ENCODE results near the gene TLCD5. TPM values are rescaled to one million over a fixed set of nuclear protein-coding genes. Genes with fewer than 3 reads are reported as not detected.

The TLCD5 gene
- polyA plus RNA-seq (2.7 to 4.0 TPM (median 3.7 TPM) in 3 replicates), polyA minus RNA-seq (0.49 to 2.4 TPM (median 2.4 TPM) in 3 replicates)
- polyA plus RNA-seq (2011; ENCODE audit: low read depth), result 0.50 TPM
- polyA plus RNA-seq (2011; cell fraction: cytosol; rRNA removed), result 2.5 and 2.7 TPM in 2 replicates
- polyA plus RNA-seq (2011; cell fraction: nucleus; rRNA removed), result 5.7 and 6.9 TPM in 2 replicates
- 1.7 and 2.0 TPM in 2 replicates for polyA plus RNA-seq (2012; ENCODE audit: low replicate concordance)
- polyA minus RNA-seq (2011; cell fraction: cytosol; rRNA and poly(A)+ RNA removed), result 0.96 TPM
- polyA minus RNA-seq (2011; cell fraction: nucleus; rRNA and poly(A)+ RNA removed), result 1.2 and 2.6 TPM in 2 replicates

DNA sequence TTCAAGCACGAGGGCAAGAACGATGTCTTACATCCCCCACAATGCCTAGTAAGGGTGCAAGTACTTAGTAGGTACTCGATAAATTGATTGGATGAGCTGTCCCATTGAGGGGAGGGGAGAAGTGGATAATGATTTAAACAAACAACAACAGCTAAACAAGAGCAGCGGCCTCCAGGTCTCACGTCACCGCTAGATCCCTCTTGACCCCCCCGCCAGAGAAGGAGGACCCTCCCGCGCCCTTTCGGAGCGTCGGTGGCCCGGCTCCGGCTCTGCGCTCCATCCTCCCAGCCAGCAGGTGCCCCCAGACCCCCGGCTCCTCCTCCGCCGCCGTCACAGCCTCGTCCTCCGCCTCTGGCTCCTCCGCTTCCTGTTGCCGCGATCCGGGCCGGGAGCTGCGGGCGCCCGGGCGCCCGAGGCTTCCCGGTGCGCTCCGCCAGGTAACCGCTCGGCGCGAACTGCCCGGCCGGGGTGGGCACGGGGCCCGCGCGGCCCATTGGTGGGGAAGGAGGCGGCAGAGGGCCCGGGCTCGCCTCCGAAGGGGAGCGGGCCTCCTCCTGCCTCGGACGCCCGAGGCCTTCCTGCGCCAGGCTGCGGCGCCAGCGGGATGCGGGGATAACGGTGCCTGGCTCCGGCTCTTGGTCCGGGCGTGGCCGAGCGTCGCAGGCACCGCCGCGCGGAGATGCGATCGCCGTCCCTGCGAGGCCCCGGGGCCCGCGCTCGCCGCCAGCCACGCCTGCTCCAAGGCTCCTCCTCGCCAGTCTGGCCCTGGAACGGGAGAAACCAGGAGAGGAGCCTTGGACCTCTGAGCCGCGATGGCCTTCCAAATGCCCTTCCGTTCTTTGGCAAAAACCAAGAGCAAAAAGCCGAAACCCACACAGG is at the start of gene TLCD5:
Gene TLCD5 (plus strand): TSS at position 368 of the 879 bp plus-strand sequence. CDS start 2,143 bp downstream, outside the sequence.
- H3K79me2 ChIP-seq (ENCODE audit: control insufficient read depth, insufficient read depth, low read length), result no peaks in the 10 kb centered on the region
- H3K27ac ChIP-seq (ENCODE audit: control insufficient read depth, insufficient read depth, low read length), result peak within 1 kb of the TSS; percentile 32
- no peaks in the 10 kb centered on the region for H4K20me1 ChIP-seq (ENCODE audit: control insufficient read depth, extremely low read depth, insufficient read depth, low read length)
- no peaks in the 10 kb centered on the region for H3K9me1 ChIP-seq (ENCODE audit: control insufficient read depth, extremely low read depth, insufficient read depth, low read length)
- dilution Hi-C loops (cut with MboI; ENCODE audit: extremely low pct_ligation_motif_present, low sequenced_read_pairs), result no loop called here
- H3K4me1 ChIP-seq (ENCODE audit: control insufficient read depth, extremely low read depth, insufficient read depth, low read length), result peaks cover 12% of the 10 kb centered on the region
- peak within 1 kb of the TSS; percentile 91 for H3K4me2 ChIP-seq (ENCODE audit: control insufficient read depth, extremely low read depth, insufficient read depth, low read depth, low read length)
- DNase-seq (ENCODE audit: low read depth, low spot score) (no peak), FAIRE-seq (no peak)
- H3K9me3 ChIP-seq (ENCODE audit: control insufficient read depth, low read depth, low read length), result no peaks in the 10 kb centered on the region
- H3K9ac ChIP-seq (ENCODE audit: control insufficient read depth, extremely low read depth, insufficient read depth, low read length), result peak within 1 kb of the TSS; percentile 70
- H3K27me3 ChIP-seq (ENCODE audit: control insufficient read depth, extremely low read depth, insufficient read depth, low read length), result no peaks in the 10 kb centered on the region
- peak within 1 kb of the TSS; percentile 83 for H2AFZ ChIP-seq (ENCODE audit: control insufficient read depth, low read length)
- peak within 1 kb of the TSS; percentile 49 to 82 (median 72) for H3K4me3 ChIP-seq (ENCODE audit: control insufficient read depth in 2 of 3, extremely low read depth in 1 of 3, insufficient read depth in 2 of 3, low read depth in 1 of 3, low read length in 3 of 3)
- H3K36me3 ChIP-seq (ENCODE audit: control insufficient read depth in 2 of 2, extremely low read depth in 1 of 2, insufficient read depth in 2 of 2, low read length in 2 of 2), result peaks cover 3 to 4% of the 10 kb centered on the region in 2 experiments
- TF ChIP-seq EZH2 (IDR thresholded peaks at IDR 0.05; ENCODE audit: low read length), result no peak
- TF ChIP-seq, protein P1, sequence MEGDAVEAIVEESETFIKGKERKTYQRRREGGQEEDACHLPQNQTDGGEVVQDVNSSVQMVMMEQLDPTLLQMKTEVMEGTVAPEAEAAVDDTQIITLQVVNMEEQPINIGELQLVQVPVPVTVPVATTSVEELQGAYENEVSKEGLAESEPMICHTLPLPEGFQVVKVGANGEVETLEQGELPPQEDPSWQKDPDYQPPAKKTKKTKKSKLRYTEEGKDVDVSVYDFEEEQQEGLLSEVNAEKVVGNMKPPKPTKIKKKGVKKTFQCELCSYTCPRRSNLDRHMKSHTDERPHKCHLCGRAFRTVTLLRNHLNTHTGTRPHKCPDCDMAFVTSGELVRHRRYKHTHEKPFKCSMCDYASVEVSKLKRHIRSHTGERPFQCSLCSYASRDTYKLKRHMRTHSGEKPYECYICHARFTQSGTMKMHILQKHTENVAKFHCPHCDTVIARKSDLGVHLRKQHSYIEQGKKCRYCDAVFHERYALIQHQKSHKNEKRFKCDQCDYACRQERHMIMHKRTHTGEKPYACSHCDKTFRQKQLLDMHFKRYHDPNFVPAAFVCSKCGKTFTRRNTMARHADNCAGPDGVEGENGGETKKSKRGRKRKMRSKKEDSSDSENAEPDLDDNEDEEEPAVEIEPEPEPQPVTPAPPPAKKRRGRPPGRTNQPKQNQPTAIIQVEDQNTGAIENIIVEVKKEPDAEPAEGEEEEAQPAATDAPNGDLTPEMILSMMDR (optimal IDR thresholded peaks at IDR 0.05 in 1 of 3, IDR thresholded peaks at IDR 0.05 in 1 of 3, conservative IDR thresholded peaks at IDR 0.05 in 1 of 3; ENCODE audit: extremely low read depth in 1 of 3, insufficient read depth in 2 of 3, low read length in 3 of 3), result peak in 1 of 3 experiments; percentile 39

DNA sequence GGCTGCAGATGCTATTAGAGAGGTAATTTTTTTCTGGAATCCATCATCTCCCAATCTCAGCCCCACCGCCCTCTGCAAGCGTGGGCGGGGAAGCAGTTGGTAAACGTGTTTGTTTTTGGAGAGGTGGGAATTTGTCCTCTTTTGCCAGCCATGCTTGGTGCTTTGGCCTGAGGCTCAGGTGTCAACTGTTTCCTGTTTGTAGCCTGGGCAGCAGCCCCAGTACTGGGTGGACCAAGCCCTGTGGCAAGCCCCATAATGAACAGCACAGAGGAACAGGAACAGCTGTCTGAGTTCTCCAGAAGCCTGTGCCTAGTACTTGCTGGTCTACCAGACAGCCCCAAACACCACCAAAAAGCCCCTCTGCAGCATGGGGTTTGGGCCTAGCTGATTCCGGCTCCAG is 45.6 kb upstream of the TLCD5 start:
- Histone ChIP-seq H3K9me1 (ENCODE audit: control insufficient read depth, extremely low read depth, insufficient read depth, low read length) (no peaks in the 10 kb centered on the region), H3K27ac (ENCODE audit: control insufficient read depth, insufficient read depth, low read length) (no peak overlapping the region), H3K9ac (ENCODE audit: control insufficient read depth, extremely low read depth, insufficient read depth, low read length) (no peak overlapping the region), H2AFZ (ENCODE audit: control insufficient read depth, low read length) (no peak overlapping the region), H3K4me3 (ENCODE audit: control insufficient read depth in 2 of 3, extremely low read depth in 1 of 3, insufficient read depth in 2 of 3, low read depth in 1 of 3, low read length in 3 of 3) (no peak overlapping the region), H3K9me3 (ENCODE audit: control insufficient read depth, low read depth, low read length) (no peaks in the 10 kb centered on the region), H3K4me1 (ENCODE audit: control insufficient read depth, extremely low read depth, insufficient read depth, low read length) (peaks cover 12% of the 10 kb centered on the region), H3K4me2 (ENCODE audit: control insufficient read depth, extremely low read depth, insufficient read depth, low read depth, low read length) (no peak overlapping the region), H3K79me2 (ENCODE audit: control insufficient read depth, insufficient read depth, low read length) (no peaks in the 10 kb centered on the region), H4K20me1 (ENCODE audit: control insufficient read depth, extremely low read depth, insufficient read depth, low read length) (no peaks in the 10 kb centered on the region), H3K36me3 (ENCODE audit: control insufficient read depth in 2 of 2, extremely low read depth in 1 of 2, insufficient read depth in 2 of 2, low read length in 2 of 2) (no peaks in the 10 kb centered on the region), H3K27me3 (ENCODE audit: control insufficient read depth, extremely low read depth, insufficient read depth, low read length) (no peaks in the 10 kb centered on the region)
- TF ChIP-seq, protein P1 (optimal IDR thresholded peaks at IDR 0.05 in 1 of 3, IDR thresholded peaks at IDR 0.05 in 1 of 3, conservative IDR thresholded peaks at IDR 0.05 in 1 of 3; ENCODE audit: extremely low read depth in 1 of 3, insufficient read depth in 2 of 3, low read length in 3 of 3), result no peak
- no peak for TF ChIP-seq EZH2 (IDR thresholded peaks at IDR 0.05; ENCODE audit: low read length)
- DNase-seq (ENCODE audit: low read depth, low spot score) (no peak), FAIRE-seq (no peak)
- dilution Hi-C loops (cut with MboI; ENCODE audit: extremely low pct_ligation_motif_present, low sequenced_read_pairs), result no loop called here
